ENCODE results near the gene PHF11.

- no peak for TF ChIP-seq DNMT1 (CRISPR knock-in tag; IDR thresholded peaks at IDR 0.05)
- no peak for TF ChIP-seq STAT5B (CRISPR knock-in tag; IDR thresholded peaks at IDR 0.05)
- no peak for TF ChIP-seq CTCF (CRISPR knock-in tag; IDR thresholded peaks at IDR 0.05)
- TF ChIP-seq ZNF12 (CRISPR knock-in tag; IDR thresholded peaks at IDR 0.05) = no peak
- TF ChIP-seq ARID2 (CRISPR knock-in tag; IDR thresholded peaks at IDR 0.05; ENCODE audit: borderline replicate concordance) = no peak
- no peak for TF ChIP-seq ZNF597 (CRISPR knock-in tag; IDR thresholded peaks at IDR 0.05)
- no peak for TF ChIP-seq CC2D1A (CRISPR knock-in tag; IDR thresholded peaks at IDR 0.05)
- TF ChIP-seq MAFG (CRISPR knock-in tag; IDR thresholded peaks at IDR 0.05) = no peak
- no peak for TF ChIP-seq ATF2 (CRISPR knock-in tag; IDR thresholded peaks at IDR 0.05)
- no peak for TF ChIP-seq ATF6 (CRISPR knock-in tag; conservative IDR thresholded peaks at IDR 0.05)
- no peak for TF ChIP-seq POLR2A (IDR thresholded peaks at IDR 0.05; ENCODE audit: insufficient read depth in 1 of 2, low read depth in 2 of 2, low read length in 2 of 2)
- TF ChIP-seq CEBPB (IDR thresholded peaks at IDR 0.05; ENCODE audit: borderline replicate concordance, low read depth, low read length) = no peak
These were observed 4.3 kb downstream of the PHF11 start for GRCh38 chr13:49499889-49500660.

All from HepG2 (cell line).